Measurements from ENCODE around the gene LSM14A.

The LSM14A gene

DNA sequence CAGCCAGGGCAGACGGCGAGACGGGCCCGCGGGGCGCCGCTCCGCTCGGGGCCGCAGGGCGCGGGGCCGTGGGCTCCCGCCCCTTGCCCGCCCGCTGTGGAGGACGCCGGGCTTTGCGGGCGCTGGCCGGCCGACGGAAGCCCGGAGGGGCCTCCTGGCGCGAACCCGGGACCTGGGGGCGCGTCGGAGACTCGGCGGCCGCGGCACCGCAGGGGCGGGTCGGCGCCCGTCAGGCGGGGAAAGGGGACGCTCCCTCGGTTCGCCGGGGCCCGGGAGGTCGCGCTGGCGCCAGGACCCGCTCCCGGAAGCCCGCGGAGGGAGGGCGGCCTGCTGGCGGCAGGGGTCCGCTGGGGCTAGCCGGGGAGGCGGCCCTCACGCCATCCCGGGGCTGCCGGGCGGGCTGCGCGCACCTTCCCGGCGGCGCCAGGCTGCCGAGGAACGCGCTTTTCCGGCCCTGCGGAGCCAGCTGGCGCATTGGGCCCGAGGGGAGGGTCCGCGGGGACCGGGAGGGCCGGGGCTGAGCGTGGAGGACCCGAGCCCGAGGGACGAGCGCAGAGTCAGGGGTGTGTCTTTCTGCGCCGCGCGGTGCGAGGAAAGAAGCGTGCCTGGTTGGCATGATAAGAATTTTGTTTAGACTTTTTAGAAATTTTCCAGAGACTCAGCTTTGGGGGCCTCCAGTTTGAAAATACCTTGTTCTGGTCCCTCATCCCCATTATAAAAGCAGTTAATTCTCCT is 82.6 kb downstream of the LSM14A start:
- peaks cover 9% of the 10 kb centered on the region for H3K36me3 Mint-ChIP-seq (ENCODE audit: low read depth)
- H3K27me3 Mint-ChIP-seq (ENCODE audit: low read depth, poor library complexity), result no peaks in the 10 kb centered on the region
- H3K4me3 Mint-ChIP-seq, result peak overlapping the region; percentile 86
- no peaks in the 10 kb centered on the region for H3K9me3 Mint-ChIP-seq
- peak; percentile 60 for DNase-seq
- TF ChIP-seq, protein P1, sequence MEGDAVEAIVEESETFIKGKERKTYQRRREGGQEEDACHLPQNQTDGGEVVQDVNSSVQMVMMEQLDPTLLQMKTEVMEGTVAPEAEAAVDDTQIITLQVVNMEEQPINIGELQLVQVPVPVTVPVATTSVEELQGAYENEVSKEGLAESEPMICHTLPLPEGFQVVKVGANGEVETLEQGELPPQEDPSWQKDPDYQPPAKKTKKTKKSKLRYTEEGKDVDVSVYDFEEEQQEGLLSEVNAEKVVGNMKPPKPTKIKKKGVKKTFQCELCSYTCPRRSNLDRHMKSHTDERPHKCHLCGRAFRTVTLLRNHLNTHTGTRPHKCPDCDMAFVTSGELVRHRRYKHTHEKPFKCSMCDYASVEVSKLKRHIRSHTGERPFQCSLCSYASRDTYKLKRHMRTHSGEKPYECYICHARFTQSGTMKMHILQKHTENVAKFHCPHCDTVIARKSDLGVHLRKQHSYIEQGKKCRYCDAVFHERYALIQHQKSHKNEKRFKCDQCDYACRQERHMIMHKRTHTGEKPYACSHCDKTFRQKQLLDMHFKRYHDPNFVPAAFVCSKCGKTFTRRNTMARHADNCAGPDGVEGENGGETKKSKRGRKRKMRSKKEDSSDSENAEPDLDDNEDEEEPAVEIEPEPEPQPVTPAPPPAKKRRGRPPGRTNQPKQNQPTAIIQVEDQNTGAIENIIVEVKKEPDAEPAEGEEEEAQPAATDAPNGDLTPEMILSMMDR (IDR thresholded peaks at IDR 0.05), result no peak
- no peak overlapping the region for H3K27ac Mint-ChIP-seq
- peaks cover 41% of the 10 kb centered on the region for H3K4me1 Mint-ChIP-seq

DNA sequence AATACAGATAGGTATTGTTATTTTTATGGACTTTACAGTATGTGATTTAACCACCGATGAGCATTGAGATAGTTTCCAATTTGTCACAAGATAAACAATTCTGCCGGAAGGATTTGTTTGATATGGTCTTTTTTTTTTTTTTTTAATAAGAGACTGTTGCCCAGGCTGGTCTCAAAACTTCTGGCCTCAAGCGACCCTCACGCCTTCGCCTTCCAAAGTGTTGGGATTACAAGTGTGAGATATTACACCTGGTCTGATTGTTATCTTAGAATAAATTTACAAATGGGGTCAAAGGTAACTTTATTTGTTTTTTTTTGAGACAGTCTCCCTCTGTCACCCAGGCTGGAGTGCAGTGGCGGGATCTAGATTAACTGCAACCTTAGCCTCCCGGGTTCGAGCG is 83.2 kb downstream of the LSM14A start:
- H3K36me3 Mint-ChIP-seq (ENCODE audit: low read depth), result peaks cover 9% of the 10 kb centered on the region
- no peaks in the 10 kb centered on the region for H3K9me3 Mint-ChIP-seq
- DNase-seq, result no peak
- no peaks in the 10 kb centered on the region for H3K27me3 Mint-ChIP-seq (ENCODE audit: low read depth, poor library complexity)
- TF ChIP-seq, protein P1 (IDR thresholded peaks at IDR 0.05), result no peak
- peak overlapping the region; percentile 86 for H3K4me3 Mint-ChIP-seq
- H3K27ac Mint-ChIP-seq, result peak overlapping the region; percentile 81
- H3K4me1 Mint-ChIP-seq, result peaks cover 45% of the 10 kb centered on the region

DNA sequence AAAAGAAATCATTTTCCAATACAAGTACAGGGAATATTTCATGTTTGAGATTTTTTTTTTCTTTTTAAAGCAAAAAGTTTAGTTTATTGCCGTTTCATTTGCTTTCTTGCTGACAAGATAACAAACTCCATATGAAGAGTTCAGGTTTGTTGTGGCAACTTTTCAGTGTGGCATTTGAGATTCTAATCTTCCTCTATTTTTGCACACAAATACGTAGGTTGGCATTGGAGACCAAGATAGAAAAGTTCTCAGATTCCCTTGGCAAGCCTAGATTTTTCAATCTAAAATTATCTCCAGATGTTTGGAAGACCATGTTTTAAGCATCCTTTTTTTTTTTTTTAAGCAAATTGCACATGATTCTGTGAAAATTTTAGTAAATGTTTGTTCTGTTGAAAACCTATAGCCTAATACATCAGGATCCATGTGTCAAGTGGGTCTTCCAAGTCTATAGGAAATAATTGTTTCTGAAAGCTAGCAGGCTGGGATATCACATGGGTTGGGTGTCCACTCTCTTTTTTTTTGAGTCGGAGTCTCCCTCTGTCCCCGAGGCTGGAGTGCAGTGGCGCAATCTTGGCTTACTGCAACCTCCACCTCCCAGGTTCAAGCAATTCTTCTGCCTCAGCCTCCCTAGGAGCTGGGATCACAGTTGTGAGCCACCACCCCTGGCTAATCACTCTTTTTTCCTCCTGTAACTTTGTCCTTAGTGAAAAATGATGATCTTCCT is 84.7 kb downstream of the LSM14A start:
- no peak overlapping the region for H3K27ac Mint-ChIP-seq

DNA sequence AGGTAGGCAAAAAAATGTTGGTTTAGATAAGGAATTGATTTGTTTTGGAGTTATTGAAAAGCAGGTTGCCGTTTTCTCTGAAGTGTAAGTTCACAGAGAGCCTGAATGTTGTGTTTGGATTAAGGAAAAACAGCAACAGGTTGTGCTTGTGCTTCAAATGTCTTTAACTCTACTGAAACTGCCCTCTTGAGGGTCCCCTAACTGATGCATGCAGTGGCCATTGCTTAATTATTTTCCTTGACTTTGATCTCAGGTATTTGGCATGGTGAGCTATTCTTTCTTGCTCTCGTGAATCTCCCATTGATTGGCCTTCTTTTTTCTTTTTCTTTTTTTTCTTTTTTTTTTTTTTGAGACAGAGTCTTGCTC is 85.2 kb downstream of the LSM14A start:
- H3K4me1 Mint-ChIP-seq, result peaks cover 57% of the 10 kb centered on the region

More for the DNA sequence above, 84.7 kb downstream of the LSM14A start:
- H3K27me3 Mint-ChIP-seq (ENCODE audit: low read depth, poor library complexity), result no peaks in the 10 kb centered on the region
- H3K4me3 Mint-ChIP-seq, result peak overlapping the region; percentile 38
- DNase-seq, result no peak
- TF ChIP-seq, protein P1 (IDR thresholded peaks at IDR 0.05), result no peak
- H3K36me3 Mint-ChIP-seq (ENCODE audit: low read depth), result peaks cover 14% of the 10 kb centered on the region
- peaks cover 57% of the 10 kb centered on the region for H3K4me1 Mint-ChIP-seq
- no peaks in the 10 kb centered on the region for H3K9me3 Mint-ChIP-seq

DNA sequence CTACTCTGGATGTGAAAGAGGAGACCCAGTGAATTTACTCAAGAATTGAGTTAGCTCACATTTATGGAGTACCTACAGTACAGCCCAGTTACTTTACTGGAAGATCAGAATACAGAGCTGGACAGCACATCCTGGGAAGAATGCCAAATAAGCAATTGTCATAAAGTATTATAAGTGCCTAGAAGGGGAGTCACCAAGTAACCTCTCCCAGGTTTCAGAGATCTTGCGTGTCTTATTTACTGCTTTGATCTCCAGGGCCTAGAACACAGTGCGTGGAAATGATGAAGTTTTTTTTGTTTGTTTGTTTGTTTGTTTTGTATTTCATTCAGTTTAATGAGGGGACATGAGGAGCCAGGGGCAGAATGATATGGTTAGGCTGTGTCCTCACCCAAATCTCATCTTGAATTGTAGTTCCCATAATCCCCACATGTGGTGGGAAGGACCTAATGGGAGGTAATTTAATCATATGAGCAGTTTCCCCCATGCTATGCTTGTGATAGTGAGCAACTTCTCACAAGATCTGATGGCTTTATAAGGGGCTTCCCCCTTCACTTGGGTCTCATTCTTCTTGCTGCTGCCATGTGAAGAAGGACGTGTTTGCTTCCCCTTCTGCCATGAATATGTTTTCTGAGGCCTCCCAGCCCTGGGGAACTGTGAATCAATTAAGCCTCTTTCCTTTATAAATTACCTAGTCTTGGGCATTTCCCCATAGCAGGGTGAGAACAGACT is 87.2 kb downstream of the LSM14A start:
- H3K4me3 Mint-ChIP-seq, result no peak overlapping the region
- peaks cover 51% of the 10 kb centered on the region for H3K4me1 Mint-ChIP-seq
- no peaks in the 10 kb centered on the region for H3K9me3 Mint-ChIP-seq
- H3K36me3 Mint-ChIP-seq (ENCODE audit: low read depth), result peaks cover 14% of the 10 kb centered on the region
- H3K27ac Mint-ChIP-seq, result peak overlapping the region; percentile 85
- TF ChIP-seq, protein P1 (IDR thresholded peaks at IDR 0.05), result no peak
- DNase-seq, result no peak
- no peaks in the 10 kb centered on the region for H3K27me3 Mint-ChIP-seq (ENCODE audit: low read depth, poor library complexity)

More for the DNA sequence above, 85.2 kb downstream of the LSM14A start:
- Mint-ChIP-seq H3K27ac (no peak overlapping the region), H3K4me3 (peak overlapping the region; percentile 31), H3K9me3 (no peaks in the 10 kb centered on the region), H3K27me3 (ENCODE audit: low read depth, poor library complexity) (no peaks in the 10 kb centered on the region), H3K36me3 (ENCODE audit: low read depth) (peaks cover 14% of the 10 kb centered on the region)
- TF ChIP-seq, protein P1 (IDR thresholded peaks at IDR 0.05), result no peak
- DNase-seq, result no peak

All from nephron progenitor cell (in vitro differentiated cells).